GM18498 (cell line): ENCODE results near the gene ALDH9A1.

Source experiments
- ATAC-seq: cut with Tn5 transposase; IDR thresholded peaks from one replicate; pipeline ENCODE4 v1.9.1; 2021; ENCODE audit warnings: mild to moderate bottlenecking, moderate library complexity; ENCODE audit not compliant: unreplicated experiment

Gene ALDH9A1

GRCh38 chr1:165628147-165628822 is 70.1 kb downstream of the ALDH9A1 start:
- ATAC-seq, result no peak

GRCh38 chr1:165624441-165624840 is 73.9 kb downstream of the ALDH9A1 start:
- ATAC-seq, result no peak

GRCh38 chr1:165623624-165624023 is 74.7 kb downstream of the ALDH9A1 start:
- ATAC-seq, result no peak

GRCh38 chr1:165619647-165620151 is 78.7 kb downstream of the ALDH9A1 start:
- no peak for ATAC-seq

GRCh38 chr1:165616987-165617546 is 81.3 kb downstream of the ALDH9A1 start:
- ATAC-seq, result no peak

- ATAC-seq, result no peak
Measured at GRCh38 chr1:165616054-165616612, 82.2 kb downstream of the ALDH9A1 start.
